H1 (cell line): ENCODE results near the gene KRT77. TPM values are rescaled to one million over a fixed set of nuclear protein-coding genes. Genes with fewer than 3 reads are reported as not detected.

ENCODE experiments used
- CTCF ChIA-PET: fragments of 300-600 bp; sonication (Branson Sonifier 250); formaldehyde crosslinking; loops from one replicate; lab custom pipeline; 2021; ENCODE audit not compliant: partially characterized antibody; lab: Charles Lee
- POLR2A ChIA-PET: fragments of 300-600 bp; sonication (Branson Sonifier 250); formaldehyde crosslinking; loops from one replicate; lab custom pipeline; 2021; ENCODE audit warnings: inconsistent platforms; ENCODE audit not compliant: partially characterized antibody; lab: Charles Lee
- DNase-seq, 2 experiments: peaks; one replicate each; pipeline versions ENCODE4 v3.0.0 to v3.0.0-alpha.2; 2010 to 2022; ENCODE audit warnings: low spot score in 2 of 2, low read depth in 1 of 2, mixed read lengths in 1 of 2
- FAIRE-seq: peaks from 2 replicates; lab custom pipeline; 2011; peaks lifted over from hg19 to GRCh38; lab: Jason Lieb, UNC
- H2AFZ ChIP-seq: 2 replicates; pipeline ENCODE4 v1.8.1; 2012; ENCODE audit warnings: low read length, inconsistent platforms
- H2AK5ac ChIP-seq: 2 replicates; pipeline ENCODE4 v1.6.1; 2013; ENCODE audit warnings: low read depth, low read length
- H2BK120ac ChIP-seq: replicated peaks from 2 replicates; pipeline ENCODE3; 2013; ENCODE audit warnings: low read depth, low read length, inconsistent platforms
- H2BK12ac ChIP-seq: 2 replicates; pipeline ENCODE4 v1.6.1; 2013; ENCODE audit warnings: low read depth, low read length
- H2BK15ac ChIP-seq: 2 replicates; pipeline ENCODE4 v1.6.1; 2013; ENCODE audit warnings: low read length
- H2BK20ac ChIP-seq: 2 replicates; pipeline ENCODE4 v1.6.1; 2013; ENCODE audit warnings: low read length
- H2BK5ac ChIP-seq: 2 replicates; pipeline ENCODE4 v1.6.1; 2013; ENCODE audit warnings: low read depth, low read length
- H3K14ac ChIP-seq: 2 replicates; pipeline ENCODE4 v1.6.1; 2013; ENCODE audit warnings: inconsistent platforms; ENCODE audit not compliant: insufficient read length
- H3K18ac ChIP-seq: 2 replicates; pipeline ENCODE4 v1.6.1; 2013; ENCODE audit warnings: low read length; ENCODE audit errors: extremely low read depth
- H3K23ac ChIP-seq: 2 replicates; pipeline ENCODE4 v1.6.1; 2013; ENCODE audit warnings: inconsistent platforms; ENCODE audit not compliant: insufficient read length
- H3K23me2 ChIP-seq: 2 replicates; pipeline ENCODE4 v1.6.1; 2013; ENCODE audit warnings: low read depth, low read length
- H3K27ac ChIP-seq: 2 replicates; pipeline ENCODE4 v1.6.1; 2011; ENCODE audit warnings: low read depth, low read length, inconsistent platforms
- H3K27me3 ChIP-seq, 4 experiments: replicated peaks in 1 of 4; 1 replicate in 1 of 4; 2 replicates in 3 of 4; pipeline versions ENCODE4 v1.6.1 to v1.8.1; 2011 to 2013; ENCODE audit warnings: low read length in 3 of 4, mild to moderate bottlenecking in 3 of 4, inconsistent platforms in 2 of 4, mixed read lengths in 2 of 4, moderate library complexity in 1 of 4; ENCODE audit not compliant: control insufficient read depth in 3 of 4, insufficient read depth in 3 of 4; ENCODE audit errors: extremely low read depth in 1 of 4
- H3K36me3 ChIP-seq, 4 experiments: 2 replicates each; pipeline versions ENCODE4 v1.6.1 to v1.8.1; 2011 to 2013; ENCODE audit warnings: mild to moderate bottlenecking in 4 of 4, low read length in 3 of 4, moderate library complexity in 2 of 4, control low read depth in 1 of 4, inconsistent platforms in 1 of 4; ENCODE audit not compliant: insufficient read depth in 4 of 4, control insufficient read depth in 2 of 4
- H3K4ac ChIP-seq: replicated peaks from 2 replicates; pipeline ENCODE3; 2013; ENCODE audit warnings: low read length, low read depth, mixed read lengths, inconsistent platforms; ENCODE audit not compliant: insufficient read length
- H3K4me1 ChIP-seq, 4 experiments: replicated peaks in 1 of 4; 1 replicate in 1 of 4; 2 replicates in 3 of 4; pipeline versions ENCODE4 v1.6.1 to v1.8.1; 2011 to 2013; ENCODE audit warnings: low read length in 3 of 4, inconsistent platforms in 2 of 4, mixed read lengths in 1 of 4; ENCODE audit not compliant: insufficient read depth in 4 of 4, control insufficient read depth in 3 of 4
- H3K4me2 ChIP-seq, 2 experiments: 2 replicates each; pipeline versions ENCODE4 v1.6.1 to v1.8.1; 2011 to 2013; ENCODE audit warnings: low read depth in 2 of 2, low read length in 2 of 2, control low read depth in 1 of 2, inconsistent platforms in 1 of 2, mild to moderate bottlenecking in 1 of 2; ENCODE audit not compliant: insufficient read depth in 1 of 2
- H3K4me3 ChIP-seq, 4 experiments: fragments of 200-600, 300-600 bp in 1 of 4; sonication (generic), shearing (Covaris generic), sonication (Bioruptor Twin) in 1 of 4; 2 replicates each; pipeline versions ENCODE4 v1.5.1 to v1.8.1; 2011 to 2016; ENCODE audit warnings: low read length in 4 of 4, low read depth in 3 of 4, control low read depth in 2 of 4, inconsistent platforms in 2 of 4, mild to moderate bottlenecking in 2 of 4, mixed read lengths in 1 of 4, moderate library complexity in 1 of 4; ENCODE audit not compliant: insufficient read depth in 2 of 4; ENCODE audit errors: extremely low read depth in 1 of 4
- H3K56ac ChIP-seq: replicated peaks from 2 replicates; pipeline ENCODE3; 2013; ENCODE audit warnings: low read depth, mild to moderate bottlenecking, mixed read lengths, low read length, inconsistent platforms; ENCODE audit not compliant: insufficient read length
- H3K79me1 ChIP-seq: 2 replicates; pipeline ENCODE4 v1.6.1; 2013; ENCODE audit warnings: low read depth, low read length, control low read depth
- H3K79me2 ChIP-seq, 2 experiments: 2 replicates each; pipeline versions ENCODE4 v1.6.1 to v1.8.1; 2012 to 2013; ENCODE audit warnings: low read length in 2 of 2, mild to moderate bottlenecking in 2 of 2, inconsistent platforms in 1 of 2; ENCODE audit not compliant: insufficient read depth in 2 of 2, control insufficient read depth in 1 of 2
- H3K9ac ChIP-seq, 4 experiments: replicated peaks in 1 of 4; 1 replicate in 1 of 4; 2 replicates in 3 of 4; pipeline versions ENCODE4 v1.6.1 to v1.8.1; 2011 to 2013; ENCODE audit warnings: low read depth in 3 of 4, low read length in 3 of 4, control low read depth in 2 of 4, mild to moderate bottlenecking in 2 of 4, moderate library complexity in 2 of 4, inconsistent platforms in 1 of 4; ENCODE audit errors: extremely low read depth in 1 of 4
- H3K9me3 ChIP-seq, 2 experiments: 2 replicates each; pipeline versions ENCODE4 v1.6.1 to v1.8.1; 2012 to 2013; ENCODE audit warnings: mild to moderate bottlenecking in 2 of 2, moderate library complexity in 2 of 2, control low read depth in 1 of 2, inconsistent platforms in 1 of 2, low read depth in 1 of 2, low read length in 1 of 2, mixed read lengths in 1 of 2; ENCODE audit not compliant: insufficient read depth in 2 of 2
- H4K20me1 ChIP-seq, 2 experiments: replicated peaks in 1 of 2; 2 replicates each; pipeline versions ENCODE3 to v1.8.1; 2011 to 2013; ENCODE audit warnings: inconsistent platforms in 2 of 2, low read length in 2 of 2, mild to moderate bottlenecking in 1 of 2; ENCODE audit not compliant: insufficient read depth in 2 of 2, control insufficient read depth in 1 of 2
- H4K5ac ChIP-seq: 2 replicates; pipeline ENCODE4 v1.6.1; 2013; ENCODE audit warnings: low read length, low read depth, mixed read lengths, inconsistent platforms; ENCODE audit not compliant: insufficient read length
- H4K8ac ChIP-seq: 2 replicates; pipeline ENCODE4 v1.8.0; 2013; ENCODE audit warnings: mild to moderate bottlenecking, moderate library complexity, low read length, inconsistent platforms; ENCODE audit not compliant: insufficient read depth; ENCODE audit errors: extremely low read depth
- H4K91ac ChIP-seq: replicated peaks from 2 replicates; pipeline ENCODE3; 2013; ENCODE audit warnings: low read length, mixed read lengths, inconsistent platforms; ENCODE audit not compliant: insufficient read length
- MAX ChIP-seq: IDR thresholded peaks from 2 replicates; pipeline ENCODE4 v1.6.1; 2012; ENCODE audit warnings: inconsistent platforms
- PHF8 ChIP-seq: fragments of 200-600 bp; sonication (generic); conservative IDR thresholded peaks from 2 replicates; pipeline ENCODE4 v1.7.1; 2012; ENCODE audit warnings: low read depth, mild to moderate bottlenecking, inconsistent platforms, low read length, moderate library complexity
- SRF ChIP-seq: IDR thresholded peaks from 2 replicates; pipeline ENCODE4 v1.6.1; 2011; ENCODE audit warnings: mild to moderate bottlenecking, low read depth, low read length, moderate library complexity
- WGBS, 2 experiments: shearing (Covaris generic) in 1 of 2; methylation state at CpG; one replicate each; pipeline versions ENCODE4 v1.1.6 to v1.1.7; 2013 to 2015; ENCODE audit warnings: low lambda C conversion rate in 2 of 2, mixed read lengths in 2 of 2, inconsistent platforms in 1 of 2, low coverage in 1 of 2, missing lambda C conversion rate in 1 of 2; ENCODE audit not compliant: insufficient replicate concordance in 2 of 2, insufficient coverage in 1 of 2, insufficient read length in 1 of 2; ENCODE audit errors: extremely low coverage in 1 of 2, missing lambda C conversion rate in 1 of 2; 5-methylcytosine and 5-hydroxymethylcytosine counted together
- polyA plus RNA-seq, 7 experiments: library from polyadenylated mRNA; depleted of rRNA in 3 of 7; stranded (reverse) in 5 of 7; unstranded in 2 of 7; fragments of >200 nt in 5 of 7; fragments of 200-250 nt in 2 of 7; gene quantifications; 1 replicate in 5 of 7; 2 replicates in 1 of 7; 4 replicates in 1 of 7; pipeline versions ENCODE4 v1.2.1 to v1.2.3, GENCODE V29; 2011 to 2013; ENCODE audit warnings: missing spikeins in 2 of 7, mixed read lengths in 2 of 7
- total RNA-seq: library from RNA; stranded (reverse); fragmentation: NEBNext Ultra II Directional; extraction: Animal tissue kit (Norgen Biotek cat#: 25700); gene quantifications from 2 replicates; pipeline ENCODE4 v1.2.1, GENCODE V29; 2021

KRT77 gene
- total and polyA plus RNA-seq, 2 of the 8 experiments (the other 6 are each of a cell fraction or from before 2014, with no cell fraction given): 0.02 TPM; not detected in 1

GRCh38 chr12:52666471-52666870 lies 36.9 kb downstream of the KRT77 start:
- H4K20me1 ChIP-seq: no peaks in the 10 kb centered on the region
- no peaks in the 10 kb centered on the region for H3K9me3 ChIP-seq
- DNase-seq (no peak), FAIRE-seq (no peak)
- no peak overlapping the region for H2BK120ac ChIP-seq
- no peak overlapping the region for H4K8ac ChIP-seq
- H2BK20ac ChIP-seq: no peak overlapping the region
- H3K79me1 ChIP-seq: no peaks in the 10 kb centered on the region
- H3K27ac ChIP-seq: no peak overlapping the region
- H3K4me2 ChIP-seq: no peak overlapping the region
- no peak overlapping the region for H2BK12ac ChIP-seq
- no peaks in the 10 kb centered on the region for H3K79me2 ChIP-seq
- 91% methylated on average over 3 of the region's 3 CpGs; no CpG with 5 or more reads in 1 of the 2 experiments for WGBS, 2 experiments
- no peaks in the 10 kb centered on the region for H3K36me3 ChIP-seq
- no peak overlapping the region for H3K56ac ChIP-seq
- no peak overlapping the region for H3K4ac ChIP-seq
- H3K4me3 ChIP-seq: no peak overlapping the region
- H2AFZ ChIP-seq: no peak overlapping the region
- H2AK5ac ChIP-seq: no peak overlapping the region
- H2BK15ac ChIP-seq: no peak overlapping the region
- no peak overlapping the region for H3K9ac ChIP-seq
- no peak overlapping the region for H4K91ac ChIP-seq
- H2BK5ac ChIP-seq: no peak overlapping the region
- no peaks in the 10 kb centered on the region for H3K27me3 ChIP-seq
- no peak for TF ChIP-seq SRF
- TF ChIP-seq MAX: no peak
- no peak for TF ChIP-seq PHF8
- CTCF ChIA-PET: interaction anchor here (0.6 to 5.8 kb wide), 22 partner anchors 8 to 286 kb away, joined by 3 to 26 read pairs (median 4); partner anchors contain the start of gene KRT1
- H3K23ac ChIP-seq: no peak overlapping the region
- no peaks in the 10 kb centered on the region for H3K4me1 ChIP-seq
- no peak overlapping the region for H3K18ac ChIP-seq
- POLR2A ChIA-PET: no interaction called here
- H3K14ac ChIP-seq: no peak overlapping the region
- no peaks in the 10 kb centered on the region for H3K23me2 ChIP-seq
- H4K5ac ChIP-seq: no peak overlapping the region
